H4 (cell line): Measurements from ENCODE around the gene KRT222. TPM values are rescaled to one million over a fixed set of nuclear protein-coding genes. Genes with fewer than 3 reads are reported as not detected.

Experiments
- DNase-seq: peaks from one replicate; pipeline ENCODE4 v3.0.0-alpha.2; 2015; ENCODE audit warnings: low spot score
- total RNA-seq: library from RNA; depleted of rRNA; stranded (reverse); fragments of >200 nt; shearing (Covaris generic); gene quantifications from 2 replicates; pipeline ENCODE4 v1.2.3, GENCODE V29; 2014; rRNA removed

KRT222 gene
- total RNA-seq, result 0.06 TPM in 1 of 2 replicates, not detected in the other

- DNase-seq, result no peak
Observed at GRCh38 chr17:40664582-40665333, at the start of gene KRT222. Gene KRT222, minus strand, starts transcription at chr17:40665177. Its CDS starts 78 bp downstream, at chr17:40665099.

DNA sequence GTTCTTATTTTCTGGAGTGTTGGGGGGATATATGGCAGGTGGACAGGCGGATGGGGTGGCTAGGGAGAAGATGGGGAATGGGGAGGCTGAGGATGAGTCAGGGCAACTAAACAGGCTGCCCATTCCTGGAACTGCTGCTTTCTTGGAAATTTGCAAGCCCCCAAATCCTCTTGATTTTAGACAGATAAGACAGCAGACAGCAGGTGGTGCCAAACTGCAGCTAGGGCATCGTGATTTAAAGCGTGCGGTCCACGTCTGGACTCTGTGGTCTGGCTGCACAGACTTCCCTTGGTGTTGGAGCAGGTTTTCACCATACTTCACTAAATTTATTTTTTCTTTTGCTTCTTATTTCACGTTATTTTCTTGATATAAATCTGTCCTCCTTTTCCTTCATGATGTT, 49.5 kb upstream of the KRT222 start:
- DNase-seq, result no peak

DNA sequence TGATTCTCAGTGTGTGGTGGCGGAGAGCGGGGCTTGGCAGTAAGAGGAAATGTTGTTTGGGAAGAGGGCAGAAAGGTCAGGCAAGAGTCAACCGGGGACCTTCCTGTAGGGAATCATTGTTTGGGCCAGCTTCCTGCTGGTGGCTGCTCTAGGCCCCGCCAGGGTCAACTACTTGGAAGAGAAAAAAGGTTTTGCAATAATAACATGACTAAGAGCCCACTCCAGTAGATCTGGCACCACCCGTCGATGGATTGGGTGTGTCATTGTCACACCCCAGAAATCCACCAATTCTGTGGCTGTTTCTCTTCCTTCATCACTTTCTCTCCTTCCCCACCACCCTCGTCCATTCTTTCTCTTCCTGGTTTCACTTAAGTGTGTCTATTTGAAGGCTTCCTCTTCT, 42.8 kb upstream of the KRT222 start:
- peak; percentile 16 for DNase-seq

GRCh38 chr17:40705584-40705983, 40.6 kb upstream of the KRT222 start:
- DNase-seq, result no peak

- DNase-seq, result no peak
Observed at GRCh38 chr17:40703652-40704051, 38.7 kb upstream of the KRT222 start, which contains the start of gene KRT24. Gene KRT24, minus strand, starts transcription at chr17:40703752. Its CDS starts 59 bp downstream, at chr17:40703693.

DNA sequence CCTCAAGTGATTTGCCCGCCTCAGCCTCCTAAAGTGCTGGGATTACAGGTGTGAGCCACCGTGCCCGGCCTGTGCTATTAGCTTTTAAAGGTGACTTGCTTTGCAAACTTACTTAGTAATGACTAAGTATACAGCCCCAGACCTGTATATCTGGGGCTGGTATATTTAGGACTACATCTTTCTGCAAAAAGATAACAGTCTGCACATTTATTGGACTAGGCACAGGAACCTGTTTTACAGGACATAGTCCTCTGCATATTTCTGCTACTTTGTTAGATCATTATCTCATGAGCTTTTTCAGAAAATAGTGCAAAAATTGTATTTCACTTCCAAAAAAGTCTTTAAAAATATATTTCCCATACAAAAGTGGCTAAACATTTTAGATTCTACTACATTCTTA, 37.3 kb upstream of the KRT222 start:
- DNase-seq, result no peak

GRCh38 chr17:40699853-40700252, 34.9 kb upstream of the KRT222 start:
- DNase-seq, result no peak

DNA sequence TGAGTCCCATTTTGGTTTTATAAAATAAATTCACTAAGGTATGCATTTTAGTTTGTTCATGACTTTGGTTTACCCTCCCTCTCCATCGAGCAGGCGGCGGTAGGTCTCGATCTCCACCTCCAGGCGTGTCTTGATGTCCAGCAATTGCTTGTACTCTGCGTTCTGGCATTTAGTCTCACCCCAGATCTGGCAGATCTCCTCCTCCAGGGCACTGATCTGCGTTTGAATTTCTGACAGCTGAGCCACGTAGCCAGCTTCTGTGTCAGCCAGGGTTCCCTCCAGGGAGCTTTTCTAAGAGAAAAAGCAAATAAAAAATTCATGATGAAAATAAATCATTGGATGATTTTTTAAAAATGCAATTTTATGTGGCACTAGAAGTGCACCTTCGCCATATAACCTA, 34.4 kb upstream of the KRT222 start:
- no peak for DNase-seq

- no peak for DNase-seq
Observed at GRCh38 chr17:40697297-40697696, 32.3 kb upstream of the KRT222 start.

- peak; percentile 48 for DNase-seq
Observed at GRCh38 chr17:40696651-40697072, 31.7 kb upstream of the KRT222 start.

DNA sequence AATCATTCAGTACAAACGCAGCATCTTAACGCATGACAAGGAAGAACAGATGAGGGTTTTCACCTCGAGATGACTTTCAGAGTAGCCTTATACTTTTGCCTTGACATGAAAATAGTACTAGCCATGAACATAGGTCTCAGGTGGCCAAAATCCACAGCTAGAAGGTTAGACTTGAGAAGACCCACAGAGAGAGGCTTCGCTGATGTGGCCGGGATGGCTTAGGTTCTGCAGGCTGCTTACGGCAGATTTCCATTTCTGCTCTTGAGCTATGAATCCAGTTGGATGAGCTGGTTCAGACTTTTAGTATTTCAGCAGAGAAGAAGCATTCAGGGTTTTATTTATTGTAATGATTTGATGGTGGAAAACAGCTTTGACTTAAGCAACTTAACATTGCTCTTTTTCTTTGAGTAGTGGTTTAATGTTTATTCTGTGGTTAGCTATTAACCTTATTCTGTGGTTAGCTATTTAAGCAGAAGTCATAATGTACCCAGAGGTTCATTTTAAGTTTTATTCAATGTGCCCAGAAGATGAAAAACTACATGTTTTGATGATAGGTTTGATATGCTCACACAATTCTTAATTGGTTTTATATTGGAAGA, 31.0 kb upstream of the KRT222 start:
- DNase-seq, result peak; percentile 76

GRCh38 chr17:40694584-40694983, 29.6 kb upstream of the KRT222 start:
- no peak for DNase-seq

DNA sequence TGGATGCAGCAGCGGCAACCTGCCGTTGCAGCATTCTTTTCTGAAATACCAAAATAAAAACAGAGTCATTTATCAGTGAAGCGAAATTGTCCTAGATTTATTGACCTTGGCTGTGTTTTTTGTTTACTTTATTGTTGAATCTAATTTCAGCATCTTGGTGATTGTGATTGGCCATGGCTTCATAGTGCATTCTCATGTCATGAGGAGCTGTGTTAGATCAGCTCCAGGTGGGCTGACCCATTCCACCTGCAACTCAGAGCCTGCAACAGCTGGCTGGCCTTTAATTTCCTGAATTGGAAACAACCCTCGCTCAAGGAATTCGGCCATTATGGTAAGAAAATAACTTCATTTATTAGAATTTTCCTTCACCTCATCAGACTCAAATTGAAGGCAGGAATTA, 22.1 kb upstream of the KRT222 start:
- DNase-seq, result no peak

DNA sequence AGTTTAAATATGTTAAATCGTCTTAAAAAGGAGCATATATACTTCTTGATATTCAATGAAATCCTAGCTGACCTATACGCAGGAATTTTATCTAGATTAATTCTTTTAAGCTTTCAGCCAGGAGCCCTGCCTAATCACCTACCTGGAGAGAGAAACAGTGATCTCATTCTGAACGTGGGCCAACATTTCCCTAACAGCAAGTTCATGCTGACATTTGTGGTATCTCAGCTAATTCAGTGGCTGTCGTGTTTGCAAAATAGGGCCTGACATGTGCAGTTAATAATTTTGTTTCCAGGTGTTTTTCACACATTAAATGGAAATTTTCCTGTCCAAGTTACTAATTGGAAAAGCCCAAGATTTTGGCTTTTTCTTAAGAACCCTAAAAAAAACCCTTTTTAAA, 21.2 kb upstream of the KRT222 start:
- DNase-seq, result no peak

DNA sequence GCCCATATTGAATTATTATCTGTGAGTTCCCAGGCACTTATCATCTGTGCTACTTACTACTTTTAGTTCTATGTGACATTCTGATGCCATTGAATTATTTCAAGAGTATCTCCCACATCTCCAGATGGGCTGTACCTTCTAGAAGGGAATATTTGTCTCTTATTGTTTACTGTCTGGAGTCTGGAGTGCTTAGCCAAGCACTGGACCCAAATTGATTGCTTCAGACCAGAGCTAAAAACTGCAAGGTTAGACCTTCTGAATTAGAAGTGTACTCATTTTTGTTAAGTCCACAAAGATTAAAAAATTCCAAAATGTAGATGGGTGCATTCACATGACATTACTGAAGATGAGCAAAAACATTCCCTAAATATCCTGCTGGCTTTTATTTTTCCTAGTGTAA, 16.0 kb upstream of the KRT222 start:
- DNase-seq, result no peak

- DNase-seq, result no peak
Observed at GRCh38 chr17:40679523-40679907, 14.5 kb upstream of the KRT222 start.

GRCh38 chr17:40678902-40679522, 14.0 kb upstream of the KRT222 start:
- no peak for DNase-seq

- no peak for DNase-seq
Observed at GRCh38 chr17:40675905-40676304, 10.9 kb upstream of the KRT222 start.

- no peak for DNase-seq
Observed at GRCh38 chr17:40672654-40673053, 7.7 kb upstream of the KRT222 start.

- DNase-seq, result no peak
Observed at GRCh38 chr17:40671282-40671681, 6.3 kb upstream of the KRT222 start.

DNA sequence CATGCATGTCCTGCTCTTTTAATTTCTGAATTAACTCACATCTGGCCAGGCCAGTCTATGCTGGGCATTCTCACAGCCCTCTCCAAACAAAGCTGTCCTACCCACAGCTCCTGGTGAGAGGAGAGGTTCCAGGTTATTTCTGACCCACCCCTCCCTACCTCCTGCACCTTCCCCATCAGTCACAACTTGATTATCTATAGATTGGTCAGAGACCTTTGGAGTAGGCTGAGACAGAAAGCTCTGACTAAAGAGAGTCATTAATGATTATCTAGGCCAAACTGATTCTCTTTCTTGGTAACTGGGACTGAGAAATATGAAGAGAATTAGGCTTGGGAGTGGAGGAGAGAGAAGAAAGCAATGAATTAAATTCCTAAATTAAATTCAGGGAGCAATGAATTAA, 1.4 kb upstream of the KRT222 start:
- no peak for DNase-seq

- no peak for DNase-seq
Observed at GRCh38 chr17:40663252-40663651, 1.7 kb downstream of the KRT222 start.

- DNase-seq, result no peak
Observed at GRCh38 chr17:40659911-40660310, 5.1 kb downstream of the KRT222 start.
